ENCODE measurements around the gene MMRN2.
A peak's percentile ranks its signal among the peaks of the same experiment; 100 is the strongest.

Gene MMRN2

GRCh38 chr10:86969421-86970041 lies 12.1 kb upstream of the MMRN2 start:
- DNase-seq, result peak; percentile 48

GRCh38 chr10:86968994-86969355 lies 11.6 kb upstream of the MMRN2 start:
- no peak for DNase-seq

GRCh38 chr10:86968271-86968993 lies 11.0 kb upstream of the MMRN2 start, which contains the start of gene ADIRF:
Gene ADIRF, plus strand, starts transcription at chr10:86968482. Its CDS starts 63 bp downstream, at chr10:86968545.
- DNase-seq, result peak; percentile 44

GRCh38 chr10:86967481-86967941 lies 10.1 kb upstream of the MMRN2 start:
- DNase-seq, result peak; percentile 51

- DNase-seq, result no peak
Measured at GRCh38 chr10:86965986-86966654, 8.7 kb upstream of the MMRN2 start.

GRCh38 chr10:86964847-86965190 lies 7.4 kb upstream of the MMRN2 start:
- no peak for DNase-seq

GRCh38 chr10:86964061-86964846 lies 6.8 kb upstream of the MMRN2 start:
- no peak for DNase-seq

GRCh38 chr10:86963341-86963919 lies 6.0 kb upstream of the MMRN2 start:
- DNase-seq, result no peak

- DNase-seq, result no peak
Measured at GRCh38 chr10:86962981-86963310, 5.5 kb upstream of the MMRN2 start.

GRCh38 chr10:86962136-86962980 lies 4.9 kb upstream of the MMRN2 start:
- DNase-seq, result peak; percentile 43

- DNase-seq, result no peak
Measured at GRCh38 chr10:86961481-86962091, 4.2 kb upstream of the MMRN2 start.

- DNase-seq, result no peak
Measured at GRCh38 chr10:86960863-86961434, 3.5 kb upstream of the MMRN2 start.

GRCh38 chr10:86960003-86960862 lies 2.8 kb upstream of the MMRN2 start:
- no peak for DNase-seq

GRCh38 chr10:86959737-86960002 lies 2.3 kb upstream of the MMRN2 start:
- DNase-seq, result no peak

GRCh38 chr10:86958901-86959736 lies 1.7 kb upstream of the MMRN2 start:
- DNase-seq, result no peak

- no peak for DNase-seq
Measured at GRCh38 chr10:86958116-86958900, 893 bp upstream of the MMRN2 start, which contains the start of gene SNCG. Gene SNCG, plus strand, starts transcription at chr10:86958599. Its CDS starts 99 bp downstream, at chr10:86958698.

- DNase-seq, result no peak
Measured at GRCh38 chr10:86956848-86957448, 467 bp downstream of the MMRN2 start.

Measured in right forelimb (tissue), 1 donor.